ENCODE data around the gene FAM120B.

Gene FAM120B

GRCh38 chr6:170288091-170288631 is 18.4 kb upstream of the FAM120B start:
- no peak for DNase-seq

DNA sequence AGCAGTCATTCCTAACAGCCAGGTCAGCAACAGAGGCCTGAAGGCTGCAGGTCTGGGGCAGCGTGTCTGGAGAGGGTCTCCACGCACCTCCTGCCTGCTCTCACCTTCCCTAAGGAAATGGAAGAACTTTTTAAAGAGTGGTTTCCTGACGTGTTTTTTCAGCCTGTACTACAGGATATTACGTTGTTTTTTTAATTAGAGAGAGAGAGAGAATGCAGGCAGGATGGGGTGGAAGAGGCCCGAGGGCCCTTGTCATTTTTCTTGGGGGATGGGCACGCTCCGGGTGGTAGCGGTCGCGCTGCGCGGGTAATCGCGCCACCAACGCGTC is 17.7 kb upstream of the FAM120B start:
- no peak for DNase-seq

DNA sequence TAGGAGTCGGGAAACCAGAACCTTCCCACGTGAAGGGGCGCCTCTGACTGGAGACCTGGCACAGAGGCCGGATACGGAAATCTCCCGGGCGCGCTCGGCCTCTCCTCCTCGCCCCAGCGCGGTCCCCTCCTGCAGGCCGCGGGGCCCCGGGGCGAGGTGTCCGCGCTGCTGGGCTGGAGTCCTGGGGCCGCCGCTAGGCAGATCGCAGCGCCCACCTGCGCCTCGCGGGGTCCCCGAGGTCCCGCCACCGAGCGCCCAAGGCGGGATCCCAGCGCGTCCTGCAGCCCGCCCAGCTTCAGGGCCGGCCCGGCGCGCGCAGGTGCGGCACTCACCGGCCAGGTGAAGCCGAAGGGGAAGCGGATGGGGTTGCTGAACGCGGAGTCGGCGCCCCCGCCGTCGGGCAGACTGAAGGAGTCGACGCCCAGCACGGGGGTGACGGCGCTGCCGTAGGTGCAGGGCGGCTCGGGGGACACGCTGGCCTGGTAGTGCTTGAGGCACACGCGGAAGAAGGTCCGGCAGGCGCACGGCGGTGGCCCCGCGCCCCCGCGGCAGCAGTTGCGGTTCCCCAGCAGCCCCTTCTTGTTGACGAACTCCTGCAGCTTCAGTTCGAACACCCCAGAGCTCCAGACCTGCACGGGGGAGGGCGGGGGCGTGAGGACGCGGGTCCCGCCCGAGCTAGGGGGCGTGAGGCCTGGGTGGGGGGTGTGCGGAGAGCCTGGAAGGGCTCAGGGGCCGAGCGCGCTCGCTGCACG is 17.2 kb upstream of the FAM120B start:
- no peak for DNase-seq

DNA sequence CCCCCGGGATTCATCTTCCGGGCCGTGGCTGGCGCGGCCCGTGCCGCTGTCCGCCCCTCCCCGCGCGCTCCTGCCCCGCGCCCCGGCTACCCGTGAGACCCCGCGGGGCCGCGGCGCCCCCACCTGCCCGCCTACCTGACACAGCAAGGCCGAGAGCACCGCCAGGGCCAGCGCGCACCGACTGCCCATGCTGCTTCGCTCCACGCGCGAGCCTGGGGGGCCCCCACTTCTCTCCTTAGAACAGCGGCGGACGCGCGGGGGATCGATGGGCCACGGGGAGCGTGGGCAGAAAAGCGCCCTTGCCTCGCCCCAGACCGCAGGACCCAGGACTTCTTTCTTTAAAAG is 16.6 kb upstream of the FAM120B start:
- no peak for DNase-seq

DNA sequence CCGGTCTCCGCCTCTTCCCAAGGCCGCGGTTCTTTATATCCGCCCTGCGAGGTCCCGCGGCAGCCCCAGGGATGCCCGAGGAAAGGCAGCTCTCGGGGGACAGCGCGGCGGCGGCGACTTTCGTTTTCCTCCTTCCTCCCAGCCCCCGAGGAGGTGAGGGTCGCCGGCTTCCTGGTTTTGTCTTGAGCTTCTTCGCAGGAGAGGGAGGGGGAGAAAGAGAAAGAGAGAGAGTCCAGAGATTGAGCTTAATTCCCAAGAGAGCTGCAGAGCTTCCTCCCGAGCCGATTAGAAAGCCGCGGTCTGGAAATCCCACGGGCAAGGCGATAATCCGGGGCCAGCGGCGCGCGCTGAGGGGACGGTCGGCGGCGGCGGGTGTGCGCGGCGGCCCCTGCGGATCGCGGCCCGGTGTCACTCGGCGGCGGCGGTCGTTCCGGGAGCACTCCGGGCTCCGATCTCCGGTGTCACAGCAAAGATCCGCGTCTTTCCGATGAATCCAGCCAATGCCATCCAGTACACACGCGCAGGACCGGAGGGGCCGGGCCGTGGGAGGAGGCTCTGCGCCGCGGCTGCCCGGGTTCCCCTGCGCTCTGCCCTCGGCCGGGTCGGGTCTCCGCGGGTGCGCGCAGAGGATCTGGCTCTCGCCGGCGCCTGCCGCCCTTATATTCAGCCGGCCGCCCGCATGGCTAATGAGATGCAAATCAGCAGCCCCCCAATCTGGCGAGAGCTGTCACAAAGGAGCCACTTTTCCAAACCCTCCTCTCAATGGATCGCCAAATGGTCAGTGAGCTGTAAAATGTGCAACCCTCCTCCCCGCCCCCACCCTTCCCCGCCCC is 16.0 kb upstream of the FAM120B start, which contains the start of gene DLL1:
TSS of gene DLL1 (minus strand) at position 783 of the 833 bp plus-strand sequence. CDS start 939 bp downstream, outside the sequence.
- DNase-seq, result peak; percentile 41

GRCh38 chr6:170291271-170292110 is 15.1 kb upstream of the FAM120B start:
- peak; percentile 54 for DNase-seq

DNA sequence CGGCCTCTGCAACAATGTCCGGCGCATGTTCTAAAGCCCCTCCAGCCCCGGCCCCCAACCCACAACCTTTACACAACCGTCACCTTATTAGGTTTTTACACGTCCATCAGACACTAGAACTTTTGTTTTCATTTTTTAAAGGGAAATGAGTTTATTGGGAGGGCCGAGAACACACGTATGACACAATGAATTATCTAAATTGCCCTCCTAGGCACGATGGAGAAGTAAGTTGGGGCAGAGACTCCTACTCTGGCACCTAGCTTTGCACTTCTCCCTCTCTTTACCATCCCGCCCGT is 14.5 kb upstream of the FAM120B start:
- no peak for DNase-seq

- no peak for DNase-seq
Observed at GRCh38 chr6:170292407-170293158, 14.0 kb upstream of the FAM120B start.

DNA sequence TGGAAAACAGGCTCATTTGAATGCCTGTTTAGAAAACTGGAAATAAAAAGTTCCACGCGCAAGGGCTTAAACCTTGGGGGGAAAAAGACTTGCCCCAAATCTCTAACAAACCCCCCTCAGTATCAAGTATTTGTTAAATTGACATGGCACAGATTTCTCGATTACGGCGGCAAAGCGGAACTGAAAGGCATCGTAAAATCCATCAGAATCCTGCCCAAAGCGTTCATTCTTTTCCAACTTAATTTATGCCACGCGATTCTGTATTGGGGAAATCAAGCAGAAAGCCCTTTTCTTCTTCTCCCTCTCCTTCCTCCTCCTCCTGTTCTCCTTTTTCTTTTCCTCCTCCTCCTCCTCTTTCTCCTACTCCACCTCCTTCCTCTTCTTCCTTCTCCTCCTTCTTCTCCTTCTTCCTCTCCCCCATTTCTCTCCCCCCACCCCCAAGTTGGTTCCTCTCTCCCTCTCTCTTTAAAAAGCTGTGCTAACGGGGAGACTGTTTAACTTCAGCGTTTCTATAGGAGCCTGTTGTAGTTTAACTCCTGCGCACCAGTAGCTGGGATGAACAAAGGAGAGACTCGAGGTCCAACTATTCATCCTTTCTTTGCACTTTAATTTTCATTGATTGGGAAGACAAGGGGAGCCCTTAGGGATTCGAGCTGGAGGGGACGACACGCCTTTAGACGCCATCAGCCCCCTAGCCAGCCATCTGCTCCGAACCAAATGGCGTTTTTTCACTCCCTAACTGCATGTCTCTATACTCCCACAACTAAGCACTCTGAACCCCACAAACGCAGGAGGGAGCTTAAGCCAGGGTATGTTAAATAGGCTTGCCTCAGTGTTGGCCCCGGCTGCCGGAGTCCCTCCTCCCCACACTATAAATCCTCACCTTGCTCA is 13.0 kb upstream of the FAM120B start:
- DNase-seq, result peak; percentile 43

- DNase-seq, result no peak
Observed at GRCh38 chr6:170294298-170294730, 12.2 kb upstream of the FAM120B start.

DNA sequence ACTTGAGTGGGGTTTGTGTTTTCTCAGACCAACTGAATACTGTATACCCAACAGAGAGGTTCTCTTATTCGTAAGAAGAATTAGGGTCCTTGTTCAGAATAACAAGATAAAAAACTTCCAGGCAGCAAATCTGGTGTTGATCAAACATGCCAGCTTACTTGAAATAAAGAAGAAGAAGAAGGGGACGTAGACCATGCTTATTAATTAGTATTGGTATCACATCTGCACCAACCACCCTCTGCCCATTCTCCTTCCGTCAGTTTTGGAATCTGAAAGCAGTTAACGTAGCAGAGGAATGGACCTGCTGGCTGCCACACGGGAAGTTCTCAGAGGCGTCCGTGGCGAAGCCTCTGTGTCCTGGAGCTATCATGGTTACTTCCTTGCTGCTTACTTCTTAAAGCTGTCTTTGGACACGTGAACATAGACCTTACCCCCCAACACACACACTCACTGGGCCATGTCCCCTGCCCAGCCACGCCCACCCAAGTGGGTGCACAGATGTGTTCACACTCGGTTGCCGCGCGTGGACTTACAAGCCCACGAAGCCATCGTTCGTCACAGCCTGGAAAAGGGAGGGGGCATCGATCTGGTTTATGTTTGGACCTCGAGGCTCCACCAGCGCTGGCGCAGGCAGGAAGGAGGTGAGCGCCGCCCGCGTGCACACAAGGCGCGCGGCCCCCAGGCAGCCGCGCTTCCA is 11.6 kb upstream of the FAM120B start:
- DNase-seq, result no peak

GRCh38 chr6:170295510-170296422 is 10.8 kb upstream of the FAM120B start:
- peak; percentile 66 for DNase-seq

- DNase-seq, result no peak
Observed at GRCh38 chr6:170296423-170296745, 10.2 kb upstream of the FAM120B start.

DNA sequence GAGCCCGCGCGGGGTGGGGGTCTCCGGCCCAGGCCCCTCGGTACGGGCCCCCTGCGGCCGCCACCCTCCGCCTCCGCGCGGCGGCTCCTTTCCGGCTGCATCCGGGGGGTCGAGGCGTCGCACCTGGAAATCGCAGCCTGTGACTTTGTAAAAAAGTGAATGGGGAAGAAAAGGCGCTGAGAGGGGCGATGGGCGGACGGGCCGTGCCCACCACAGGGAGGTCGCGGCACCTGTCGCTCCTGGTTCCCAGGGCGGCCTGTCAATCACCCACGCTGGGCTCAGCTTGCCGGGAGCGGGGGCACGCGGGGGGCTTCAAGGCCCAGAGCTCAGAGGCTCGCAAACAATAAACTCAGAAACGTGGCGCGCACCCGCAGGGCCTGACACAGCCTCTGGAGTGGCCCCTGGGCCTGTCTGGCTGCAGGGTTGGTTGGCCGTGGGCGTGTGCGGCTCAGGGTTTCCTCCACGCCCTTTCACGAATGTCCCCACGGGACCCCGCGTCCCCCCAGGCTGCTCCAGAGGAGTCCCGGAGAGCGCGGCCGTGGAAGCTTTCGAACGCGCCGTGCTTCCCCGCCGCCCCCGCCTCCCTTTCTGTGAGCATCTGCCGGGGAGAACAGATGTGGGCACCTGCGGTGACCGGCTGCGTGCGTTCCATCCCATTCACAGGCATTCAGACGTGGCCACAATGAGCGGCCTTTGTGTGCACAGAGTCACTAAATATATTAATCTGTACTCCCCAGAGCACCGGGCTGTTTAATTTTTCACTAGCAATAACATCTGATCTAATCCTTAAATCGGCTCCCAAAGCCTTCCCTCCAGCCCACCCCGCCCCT is 9.6 kb upstream of the FAM120B start:
- no peak for DNase-seq

DNA sequence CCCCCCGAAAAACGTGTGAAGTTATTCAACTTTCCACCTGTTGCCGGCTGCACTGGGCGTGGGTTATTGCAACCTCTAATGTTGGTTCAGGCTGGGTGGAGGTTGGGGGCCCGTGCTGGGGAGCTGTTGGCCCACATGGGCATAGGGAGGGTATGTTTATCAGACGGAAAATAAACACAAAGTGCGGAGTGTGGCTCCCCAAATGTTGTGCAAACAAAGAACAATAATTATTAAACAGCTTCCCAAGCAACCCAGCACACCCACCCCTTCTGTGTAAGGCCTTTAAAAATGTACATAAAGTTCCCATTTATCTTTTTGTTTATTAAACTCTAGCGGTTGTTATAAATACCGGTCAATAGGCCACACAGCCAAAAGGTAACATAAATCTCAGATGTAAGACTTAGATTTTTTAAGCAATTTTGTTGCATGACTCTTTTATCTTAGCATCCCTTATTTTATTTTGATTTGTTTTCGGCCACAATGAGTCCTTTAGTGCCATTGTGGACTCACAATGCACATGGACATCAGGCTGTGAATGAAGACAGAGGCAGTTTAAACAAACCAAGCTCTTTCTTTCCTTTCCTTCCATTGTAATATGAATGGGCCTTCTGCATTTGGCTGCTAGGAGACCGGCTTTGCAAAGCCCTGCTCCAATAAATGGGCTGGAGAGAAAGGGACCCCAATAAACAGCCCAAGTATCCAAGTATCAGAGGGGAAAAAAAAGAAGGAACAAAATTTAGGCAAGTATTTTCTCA is 8.8 kb upstream of the FAM120B start:
- DNase-seq, result no peak

GRCh38 chr6:170298688-170299087 is 7.9 kb upstream of the FAM120B start:
- no peak for DNase-seq

DNA sequence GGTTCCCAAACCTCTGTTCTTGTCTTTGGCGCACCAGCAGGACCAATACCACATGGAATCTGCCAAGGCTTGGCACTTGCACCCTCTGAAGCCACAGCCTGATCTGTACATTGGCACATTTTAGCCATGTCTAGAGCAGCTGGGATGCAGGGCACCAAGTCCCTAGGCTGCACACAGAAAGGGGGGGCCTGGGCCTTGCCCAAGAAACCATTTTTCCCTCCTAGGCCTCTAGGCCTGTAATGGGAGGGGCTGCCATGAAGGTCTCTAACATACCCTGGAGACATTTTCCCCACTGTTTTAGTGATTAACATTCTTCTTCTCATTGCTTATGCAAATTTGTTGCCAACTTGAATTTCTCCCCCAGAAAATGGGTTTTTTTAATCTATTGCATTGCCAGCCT is 5.4 kb upstream of the FAM120B start:
- DNase-seq, result no peak

DNA sequence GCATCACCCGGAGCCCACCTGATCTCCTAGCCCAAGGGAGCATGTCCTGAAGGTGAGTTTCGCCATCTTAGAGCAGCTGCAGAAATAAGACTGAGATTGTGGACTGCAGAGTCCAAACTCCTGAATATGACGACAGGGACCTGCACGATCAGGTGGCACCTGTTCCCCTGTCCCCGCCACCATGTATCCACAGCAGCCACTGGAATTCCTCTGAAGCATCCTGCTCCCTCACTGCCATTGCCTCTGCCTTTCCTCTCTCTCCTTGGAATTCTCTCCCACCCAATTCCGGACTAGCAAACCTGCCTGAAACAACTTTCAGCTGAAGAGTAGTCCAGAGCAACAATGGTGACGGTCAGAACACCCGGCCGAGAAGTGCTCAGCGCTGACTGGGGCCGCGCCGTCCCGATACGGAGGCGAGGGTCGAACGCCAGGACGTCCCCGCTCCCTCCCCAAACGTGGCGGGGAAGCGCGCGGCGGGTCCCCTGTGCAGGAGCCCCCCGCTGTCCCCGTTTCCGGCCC is 694 bp upstream of the FAM120B start:
- DNase-seq, result no peak

All from NCI-H2171 (cell line).